Cardiac muscle cell (in vitro differentiated cells and primary cell): Measurements from ENCODE around the gene MAS1. TPM values are rescaled to one million over a fixed set of nuclear protein-coding genes. Genes with fewer than 3 reads are reported as not detected.

ENCODE experiments used
- DNase-seq, 2 donors: peaks; one replicate each; pipeline versions ENCODE4 v3.0.0 to v3.0.0-alpha.2; 2010 to 2017; ENCODE audit warnings: low read depth in 1 of 2, low spot score in 1 of 2
- H3K27ac ChIP-seq: fragments of 200-600 bp; sonication (generic); 2 replicates; pipeline ENCODE4 v1.5.1; 2016
- H3K27me3 ChIP-seq: fragments of 200-600 bp; sonication (generic); 2 replicates; pipeline ENCODE4 v1.6.0; 2016; ENCODE audit warnings: control low read depth
- H3K36me3 ChIP-seq: fragments of 200-600 bp; sonication (generic); 2 replicates; pipeline ENCODE4 v1.5.1; 2016; ENCODE audit warnings: control low read depth
- H3K4me1 ChIP-seq: fragments of 200-600 bp; sonication (generic); 2 replicates; pipeline ENCODE4 v1.8.1; 2017; ENCODE audit warnings: low read depth, mild to moderate bottlenecking, mixed run types
- H3K4me3 ChIP-seq: fragments of 200-600 bp; sonication (generic); 2 replicates; pipeline ENCODE4 v1.5.1; 2016; ENCODE audit warnings: mild to moderate bottlenecking
- H3K9me3 ChIP-seq: fragments of 200-600 bp; sonication (generic); 2 replicates; pipeline ENCODE4 v1.5.1; 2017; ENCODE audit warnings: low read depth, mild to moderate bottlenecking, control low read depth
- CTCF ChIP-seq: IDR thresholded peaks from 2 replicates; pipeline ENCODE4 v1.5.1; 2012; ENCODE audit warnings: low read depth, mild to moderate bottlenecking, low read length
- polyA plus RNA-seq: library from polyadenylated mRNA; unstranded; fragments of >200 nt; fragmentation: Nextera tagmentation; extraction: Ambion mirVana; gene quantifications from 2 replicates; pipeline ENCODE4 v1.2.1, GENCODE V29; 2016
- total RNA-seq: library from RNA; depleted of rRNA; stranded (reverse); fragments of >200 nt; gene quantifications from 2 replicates; pipeline ENCODE4 v1.2.3, GENCODE V29; 2016

The MAS1 gene
- total and polyA plus RNA-seq, 2 experiments from 2014 or later = not detected

GRCh38 chr6:159934181-159934580 is 43.4 kb downstream of the MAS1 start:
- no peak for DNase-seq
- no peak overlapping the region for H3K4me3 ChIP-seq
- peaks cover 4% of the 10 kb centered on the region for H3K27me3 ChIP-seq
- no peaks in the 10 kb centered on the region for H3K36me3 ChIP-seq
- no peaks in the 10 kb centered on the region for H3K9me3 ChIP-seq
- TF ChIP-seq CTCF = no peak
- H3K27ac ChIP-seq = no peak overlapping the region
- H3K4me1 ChIP-seq = no peaks in the 10 kb centered on the region

- no peak overlapping the region for H3K27ac ChIP-seq
- no peaks in the 10 kb centered on the region for H3K36me3 ChIP-seq
- H3K4me3 ChIP-seq = no peak overlapping the region
- no peak for TF ChIP-seq CTCF
- peak in 1 of 2 donors; percentile 30 for DNase-seq
- peaks cover 4% of the 10 kb centered on the region for H3K27me3 ChIP-seq
- no peaks in the 10 kb centered on the region for H3K9me3 ChIP-seq
- no peaks in the 10 kb centered on the region for H3K4me1 ChIP-seq
Measured at GRCh38 chr6:159935065-159935464, 44.3 kb downstream of the MAS1 start.

GRCh38 chr6:159935633-159936032 is 44.8 kb downstream of the MAS1 start:
- Histone ChIP-seq H3K4me1 (no peaks in the 10 kb centered on the region), H3K27me3 (peaks cover 4% of the 10 kb centered on the region)
- TF ChIP-seq CTCF = no peak

GRCh38 chr6:159939591-159940016 is 48.8 kb downstream of the MAS1 start:
- Histone ChIP-seq H3K27me3 (peaks cover under 1% of the 10 kb centered on the region), H3K4me3 (no peak overlapping the region), H3K4me1 (no peaks in the 10 kb centered on the region), H3K9me3 (no peaks in the 10 kb centered on the region), H3K36me3 (no peaks in the 10 kb centered on the region), H3K27ac (no peak overlapping the region)
- no peak for TF ChIP-seq CTCF
- peak in 1 of 2 donors; percentile 82 for DNase-seq

More at GRCh38 chr6:159935633-159936032, 44.8 kb downstream of the MAS1 start:
- Histone ChIP-seq H3K9me3 (no peaks in the 10 kb centered on the region), H3K4me3 (no peak overlapping the region), H3K36me3 (no peaks in the 10 kb centered on the region), H3K27ac (no peak overlapping the region)
- peak in 1 of 2 donors; percentile 55 for DNase-seq

Other genes with a start within 250 kb of the MAS1 start
- 172 and 176 TPM in 2 replicates for gene SOD2, start 197.7 kb upstream of the MAS1 start, total RNA-seq
- gene SOD2, start 197.7 kb upstream of the MAS1 start, polyA plus RNA-seq = 156 and 171 TPM in 2 replicates
- 56.9 and 64.2 TPM in 2 replicates for gene WTAP, start 163.5 kb upstream of the MAS1 start, total RNA-seq
- gene WTAP, start 163.5 kb upstream of the MAS1 start, polyA plus RNA-seq = 68.0 and 70.9 TPM in 2 replicates
- gene ACAT2, start 128.9 kb upstream of the MAS1 start, total RNA-seq = 14.2 and 59.1 TPM in 2 replicates
- gene ACAT2, start 128.9 kb upstream of the MAS1 start, polyA plus RNA-seq = 45.7 and 179 TPM in 2 replicates
- gene TCP1, start 101.4 kb upstream of the MAS1 start, total RNA-seq = 130 and 139 TPM in 2 replicates
- 164 and 173 TPM in 2 replicates for gene TCP1, start 101.4 kb upstream of the MAS1 start, polyA plus RNA-seq
- gene MRPL18, start 100.5 kb upstream of the MAS1 start, total RNA-seq = 50.5 and 83.0 TPM in 2 replicates
- 73.1 and 75.6 TPM in 2 replicates for gene MRPL18, start 100.5 kb upstream of the MAS1 start, polyA plus RNA-seq
- 0.09 TPM in 1 of 2 replicates, not detected in the other for gene PNLDC1, start 90.7 kb upstream of the MAS1 start, total RNA-seq
- 0.09 and 0.31 TPM in 2 replicates for gene PNLDC1, start 90.7 kb upstream of the MAS1 start, polyA plus RNA-seq
- gene IGF2R, start 78.1 kb downstream of the MAS1 start, total RNA-seq = 32.6 and 45.4 TPM in 2 replicates
- 25.8 and 31.6 TPM in 2 replicates for gene IGF2R, start 78.1 kb downstream of the MAS1 start, polyA plus RNA-seq
- gene SLC22A1, start 230.8 kb downstream of the MAS1 start, total RNA-seq = 0.11 and 0.42 TPM in 2 replicates
- not detected in 2 replicates for gene SLC22A1, start 230.8 kb downstream of the MAS1 start, polyA plus RNA-seq